Activated T-helper 1 cell treated with Interleukin-2 at 50 U/mL for 16 hours (primary cell): ENCODE data around the gene HP1BP3.
A peak's percentile ranks its signal among the peaks of the same experiment; 100 is the strongest.

Experiments used
- DNase-seq: peaks from one replicate; pipeline ENCODE4 v3.0.0-alpha.2; 2020; ENCODE audit warnings: low read depth

Gene HP1BP3

GRCh38 chr1:20770314-20771087, 16.6 kb downstream of the HP1BP3 start:
- no peak for DNase-seq

GRCh38 chr1:20767271-20767670, 19.8 kb downstream of the HP1BP3 start:
- no peak for DNase-seq

- DNase-seq = no peak
These were observed 23.7 kb downstream of the HP1BP3 start for GRCh38 chr1:20763417-20763816.

- DNase-seq = no peak
These were observed 26.8 kb downstream of the HP1BP3 start for GRCh38 chr1:20760322-20760721.

GRCh38 chr1:20753589-20753988, 33.5 kb downstream of the HP1BP3 start:
- no peak for DNase-seq

GRCh38 chr1:20751462-20751990, 35.6 kb downstream of the HP1BP3 start:
- DNase-seq = no peak

GRCh38 chr1:20742671-20743070, 44.4 kb downstream of the HP1BP3 start:
- no peak for DNase-seq

- DNase-seq = no peak
These were observed 46.3 kb downstream of the HP1BP3 start for GRCh38 chr1:20740781-20741180.

- no peak for DNase-seq
These were observed 47.9 kb downstream of the HP1BP3 start for GRCh38 chr1:20739225-20739624.

GRCh38 chr1:20735581-20736111, 51.5 kb downstream of the HP1BP3 start:
- DNase-seq = no peak

- no peak for DNase-seq
These were observed 53.6 kb downstream of the HP1BP3 start for GRCh38 chr1:20733360-20733975.

- DNase-seq = peak; percentile 34
These were observed 54.3 kb downstream of the HP1BP3 start, which contains the start of gene SH2D5 for GRCh38 chr1:20732588-20733359. SH2D5 (minus strand) TSS chr1:20732703; CDS start chr1:20728044, 4,659 bp downstream.

GRCh38 chr1:20732071-20732587, 55.0 kb downstream of the HP1BP3 start:
- peak; percentile 20 for DNase-seq

- DNase-seq = no peak
These were observed 55.8 kb downstream of the HP1BP3 start for GRCh38 chr1:20731057-20731991.

- no peak for DNase-seq
These were observed 56.4 kb downstream of the HP1BP3 start for GRCh38 chr1:20730690-20731056.

GRCh38 chr1:20729990-20730689, 57.0 kb downstream of the HP1BP3 start:
- DNase-seq = no peak

GRCh38 chr1:20729155-20729931, 57.8 kb downstream of the HP1BP3 start:
- no peak for DNase-seq

GRCh38 chr1:20728371-20729154, 58.5 kb downstream of the HP1BP3 start:
- no peak for DNase-seq
